Activated CD4-positive, alpha-beta T cell treated with anti-CD3 and anti-CD28 coated beads, Interleukin-2, amount 50 U/mL, for 24 hours (primary cell): Measurements from ENCODE around the gene FSTL4.

Experiments used
- DNase-seq, 2 donors: peaks; one replicate each; pipeline ENCODE4 v3.0.0-alpha.2; 2020; ENCODE audit warnings: low read depth in 1 of 2, low spot score in 1 of 2

Gene FSTL4

DNA sequence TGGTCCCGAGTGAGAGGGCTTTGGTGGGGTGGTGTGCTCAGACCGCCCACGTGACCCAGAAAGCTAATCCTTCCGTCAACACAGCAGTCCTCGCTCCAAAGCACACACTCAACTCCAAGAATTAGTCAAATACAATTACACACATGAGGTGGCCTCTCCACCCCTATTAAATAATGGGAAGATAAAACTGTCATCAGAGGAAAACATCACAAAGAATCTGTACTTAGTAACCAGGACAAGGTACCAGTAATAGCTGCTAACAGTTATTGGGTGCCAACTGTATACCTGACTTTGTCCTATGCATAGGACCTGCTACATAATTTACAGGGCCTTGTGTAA, 337.8 kb downstream of the FSTL4 start:
- no peak for DNase-seq

DNA sequence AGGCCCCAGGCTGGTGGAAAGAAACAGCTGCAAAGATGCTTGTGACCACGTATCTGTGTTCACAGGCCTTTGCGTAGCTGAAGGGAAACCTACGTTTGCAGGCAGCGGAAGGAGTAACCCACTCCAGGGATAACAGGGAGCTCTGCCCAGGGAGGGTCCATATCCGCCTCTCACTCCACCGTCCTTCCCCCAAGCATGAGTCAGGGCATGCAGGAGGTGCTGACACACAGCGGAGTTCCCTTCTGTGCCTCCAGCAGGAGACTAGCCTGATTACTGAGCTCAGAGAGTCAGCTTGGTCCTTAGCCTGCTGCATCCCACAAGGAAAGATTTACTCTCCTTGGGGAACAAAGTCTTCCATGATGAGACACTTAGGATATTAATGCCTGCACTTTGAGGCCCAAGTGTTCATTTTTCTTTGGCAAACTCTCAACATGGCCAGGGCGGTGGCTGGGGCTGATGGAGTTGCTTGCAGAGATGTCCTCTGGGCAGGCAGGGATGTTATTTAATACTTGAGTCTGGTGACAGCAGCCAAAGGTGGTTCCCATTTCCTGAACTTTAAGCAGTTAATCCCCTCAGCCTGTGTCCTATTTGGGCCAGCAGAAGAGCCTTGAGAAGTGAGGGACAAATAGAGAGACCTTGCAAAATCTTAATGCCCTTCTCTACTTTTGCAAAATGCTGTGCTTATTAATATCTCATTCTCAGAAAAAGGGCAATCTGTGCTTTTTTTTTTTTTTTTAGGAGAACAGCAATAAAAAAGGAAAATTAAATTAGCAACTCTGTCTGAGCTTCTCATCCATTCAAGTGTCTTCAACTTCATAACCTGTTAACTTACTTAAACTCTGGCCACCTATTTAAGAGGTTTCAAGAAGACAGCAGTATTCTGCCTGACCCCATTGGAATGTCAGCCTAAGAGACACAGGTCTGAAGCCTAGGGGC, 338.4 kb downstream of the FSTL4 start:
- DNase-seq = no peak

DNA sequence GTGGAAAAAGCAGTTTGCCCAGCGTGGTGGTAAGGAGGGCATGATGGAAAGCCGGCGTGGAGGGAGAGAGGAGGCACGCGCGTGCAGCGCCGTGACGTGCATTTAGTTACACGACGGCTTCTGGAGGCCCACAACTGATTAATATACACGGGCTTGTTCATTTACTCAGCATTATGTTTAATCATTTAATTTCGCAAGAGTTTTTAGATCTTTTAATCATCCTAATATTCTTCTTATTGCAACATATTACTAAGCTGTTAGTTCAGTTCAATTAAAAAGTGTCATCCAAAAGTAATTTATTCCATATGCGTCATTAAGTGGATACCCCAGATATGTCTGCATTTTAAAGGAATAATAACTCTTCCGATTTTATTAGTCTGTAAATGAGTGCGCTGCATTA, 340.0 kb downstream of the FSTL4 start:
- no peak for DNase-seq

DNA sequence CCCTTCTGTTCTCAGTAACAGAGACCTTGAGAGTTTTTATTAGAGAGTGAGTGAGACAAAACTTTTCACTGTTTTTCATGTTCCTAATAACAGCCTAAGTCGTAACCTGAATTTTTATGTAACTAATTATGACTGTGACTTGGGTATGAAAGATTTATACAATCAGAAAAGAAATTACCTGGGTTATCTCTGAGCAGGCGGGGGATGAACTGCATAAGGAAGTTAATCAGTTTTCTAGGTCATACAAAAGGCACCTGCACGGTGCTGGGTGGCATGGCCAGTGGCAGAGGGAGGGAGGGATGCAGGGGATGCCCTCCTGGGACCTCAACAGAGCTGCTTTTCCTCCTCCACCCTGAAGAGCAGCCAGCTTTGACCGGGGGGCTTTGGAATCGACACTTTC, 340.7 kb downstream of the FSTL4 start:
- no peak for DNase-seq

DNA sequence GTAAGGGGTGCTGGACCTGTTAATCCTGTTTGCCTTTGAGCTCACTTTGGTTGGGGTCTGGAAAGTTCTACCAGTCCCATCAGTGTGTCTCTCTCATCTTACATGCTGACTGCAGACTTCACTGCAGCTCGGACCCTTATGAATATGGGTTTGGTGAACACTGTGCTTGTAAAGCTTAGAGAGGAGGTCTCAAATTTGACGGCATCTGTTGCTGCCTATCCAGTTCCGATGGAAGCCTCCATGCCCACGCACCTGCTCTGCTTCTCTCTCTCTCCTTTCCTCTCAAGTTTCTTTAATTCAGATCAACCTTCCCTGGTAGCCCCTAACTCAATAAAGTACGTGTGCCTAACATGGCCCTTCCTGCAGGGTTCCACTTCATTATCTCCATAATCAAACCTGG, 342.6 kb downstream of the FSTL4 start:
- DNase-seq = no peak

DNA sequence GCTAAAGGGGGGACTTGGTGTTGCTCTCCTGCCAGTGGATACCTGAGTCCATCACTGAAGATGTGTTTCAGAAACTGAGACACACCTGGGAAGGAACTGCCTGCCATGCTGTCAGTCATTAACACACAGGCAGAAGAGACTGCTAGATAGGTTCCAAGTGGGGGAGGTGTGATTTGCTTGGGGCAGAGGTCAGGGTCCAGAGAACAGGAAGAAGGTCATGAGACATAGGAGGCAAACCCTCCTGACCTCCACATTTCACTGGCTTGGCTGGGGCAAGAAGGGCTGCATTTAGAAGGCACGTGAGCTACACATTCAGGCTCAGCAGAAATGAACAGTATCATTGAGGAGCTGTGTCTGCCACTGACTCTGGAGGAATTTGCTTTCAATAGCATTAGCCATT, 344.7 kb downstream of the FSTL4 start:
- DNase-seq = no peak

DNA sequence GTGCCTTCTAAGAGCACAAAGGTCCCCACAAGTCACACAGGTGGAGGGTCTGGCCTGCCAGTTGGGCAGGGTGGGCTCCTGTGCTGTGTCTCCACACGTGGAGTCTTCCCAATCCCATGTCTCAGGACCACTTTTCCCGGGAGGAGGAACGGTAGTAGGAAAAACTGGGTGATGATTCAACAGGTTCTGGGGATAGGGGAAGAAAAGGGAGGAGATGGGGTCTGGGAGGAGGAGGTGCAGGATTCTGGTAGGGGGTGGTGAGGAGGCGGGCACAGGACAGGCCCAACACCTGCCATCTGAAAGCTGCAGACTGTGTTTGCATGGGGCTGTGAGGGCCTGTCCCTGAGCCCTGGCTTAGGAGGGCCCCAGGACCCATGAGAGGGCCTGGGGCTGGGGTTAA, 345.4 kb downstream of the FSTL4 start:
- no peak for DNase-seq

DNA sequence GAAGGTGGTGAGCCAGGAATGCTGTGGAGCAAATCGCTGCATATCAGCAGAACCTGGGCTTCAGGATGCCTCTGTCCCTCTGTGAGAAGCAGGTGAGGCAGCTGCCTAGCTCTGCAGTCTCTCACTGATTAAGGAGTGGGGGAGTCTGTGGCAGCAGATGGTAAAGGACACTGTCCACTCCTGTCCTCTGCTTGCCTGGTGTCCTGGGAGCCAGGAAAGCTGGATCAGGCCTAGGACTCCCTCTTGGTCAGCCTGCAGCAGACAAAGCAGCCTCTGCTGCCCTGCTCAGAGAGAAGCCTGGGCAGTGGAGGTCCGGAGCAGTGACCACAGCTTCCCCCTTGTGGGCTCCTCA, 345.8 kb downstream of the FSTL4 start:
- no peak for DNase-seq

DNA sequence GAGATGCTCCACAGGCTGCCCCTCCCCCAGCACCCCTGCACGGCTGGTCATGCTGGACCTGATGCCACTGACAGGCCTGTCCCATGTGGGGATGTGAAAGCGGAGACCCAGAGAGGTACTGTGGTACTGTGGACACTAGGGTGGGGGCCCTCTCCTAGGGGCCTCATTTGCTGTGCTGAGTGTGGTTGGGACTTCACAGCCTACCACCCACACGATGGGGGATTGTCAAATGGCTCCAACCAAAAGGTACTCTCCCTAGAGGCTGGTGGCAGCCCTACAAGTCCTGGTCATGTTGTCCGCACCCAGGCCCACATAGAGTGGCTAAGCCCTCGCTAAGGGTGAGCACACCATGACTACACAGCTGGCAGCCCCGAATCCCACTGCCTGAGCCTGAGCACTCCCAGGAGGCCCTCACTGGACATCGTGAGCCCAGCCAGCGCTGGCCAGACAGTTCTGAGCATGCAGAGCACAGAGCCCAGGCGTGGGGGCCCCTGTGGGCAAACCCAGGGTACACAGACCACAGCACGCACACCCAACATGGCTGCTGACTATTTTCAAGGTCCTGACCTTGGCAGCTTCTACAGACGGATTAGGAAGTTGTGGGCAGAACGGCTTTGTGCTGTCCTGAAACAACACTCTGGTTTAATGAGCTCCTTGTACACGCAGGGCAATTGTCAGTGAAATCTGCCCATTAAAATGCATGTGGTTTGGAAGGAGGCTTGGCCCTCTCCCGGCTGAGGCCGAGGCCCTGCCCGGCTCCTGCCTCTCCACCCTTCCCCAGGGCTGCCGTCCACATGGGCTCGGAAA, 346.4 kb downstream of the FSTL4 start:
- DNase-seq = no peak

DNA sequence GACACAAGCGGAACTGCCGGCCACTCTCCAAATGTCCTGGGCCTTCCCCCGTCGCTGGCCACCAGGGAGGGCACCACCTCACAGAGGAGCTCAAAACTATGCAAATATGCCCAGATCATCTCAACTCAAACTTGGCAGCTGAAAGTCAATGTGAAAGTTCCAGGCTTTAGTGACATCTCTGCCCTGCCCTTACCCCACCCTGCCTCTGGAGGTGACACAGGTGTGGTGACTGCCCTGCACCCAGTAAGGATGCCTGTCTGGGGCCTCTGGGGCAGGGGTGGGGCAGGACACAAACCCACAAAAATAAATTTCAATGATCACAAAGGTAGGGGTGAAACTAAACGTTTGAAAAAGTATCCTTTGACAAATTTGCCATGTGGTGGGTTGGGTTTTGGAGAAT, 347.1 kb downstream of the FSTL4 start:
- DNase-seq = no peak

DNA sequence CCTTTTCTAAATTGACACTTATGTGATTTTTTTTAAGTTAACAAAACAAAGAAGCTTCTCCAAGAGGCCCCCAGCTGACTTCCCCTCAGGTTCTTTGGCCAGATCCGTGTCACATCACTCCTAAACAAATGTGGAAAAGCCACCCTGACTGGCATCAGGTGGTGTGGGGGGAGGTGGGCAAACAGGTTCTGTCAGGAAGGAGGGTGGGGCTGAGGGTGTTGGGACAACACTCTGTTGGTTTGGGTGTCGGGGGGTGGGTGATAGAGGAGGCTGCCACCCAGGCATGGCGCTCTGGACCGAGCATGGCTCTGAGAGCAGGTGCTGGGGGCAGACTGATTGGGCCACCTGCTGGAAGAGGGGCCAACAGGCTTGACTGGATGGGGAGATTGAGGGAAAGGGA, 349.7 kb downstream of the FSTL4 start:
- DNase-seq = no peak

DNA sequence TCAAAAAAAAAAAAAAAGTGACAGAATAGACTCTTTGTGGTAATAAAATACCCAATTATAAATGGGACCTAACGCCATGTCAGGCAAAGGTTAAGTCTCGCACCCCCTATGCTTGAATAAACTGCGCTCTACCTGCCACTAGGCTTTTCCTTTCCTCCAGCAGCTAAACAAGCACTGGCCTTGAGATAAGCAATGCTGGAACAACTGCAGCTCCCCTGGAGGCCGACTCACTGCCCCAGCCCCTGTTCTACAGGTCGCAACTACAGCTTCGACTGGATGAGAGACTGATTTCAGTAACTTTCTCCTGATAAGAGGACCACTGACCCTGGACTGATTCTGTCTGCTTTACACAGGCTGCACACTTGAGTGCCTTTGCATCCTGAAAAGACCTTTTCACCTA, 350.3 kb downstream of the FSTL4 start:
- DNase-seq = no peak

DNA sequence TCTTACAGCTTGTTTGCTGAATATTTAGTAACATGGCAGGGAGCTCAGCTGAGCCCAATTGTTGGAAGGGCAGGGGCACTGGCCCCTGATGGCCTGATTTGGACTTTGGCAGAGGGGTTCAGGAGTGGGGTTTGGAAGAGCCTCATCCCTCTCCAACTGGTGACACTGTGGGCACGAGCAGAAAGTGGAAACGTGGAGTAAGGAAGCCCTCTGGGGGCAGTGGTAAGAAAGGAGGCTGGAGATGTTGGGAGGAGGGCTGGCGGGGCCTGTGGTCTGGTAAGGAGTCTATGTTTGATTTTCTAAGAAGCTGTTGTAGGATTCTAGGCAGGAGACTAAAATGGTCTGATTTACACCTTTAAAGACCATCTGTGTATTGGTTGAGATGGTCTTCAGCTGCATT, 351.6 kb downstream of the FSTL4 start:
- DNase-seq = no peak

DNA sequence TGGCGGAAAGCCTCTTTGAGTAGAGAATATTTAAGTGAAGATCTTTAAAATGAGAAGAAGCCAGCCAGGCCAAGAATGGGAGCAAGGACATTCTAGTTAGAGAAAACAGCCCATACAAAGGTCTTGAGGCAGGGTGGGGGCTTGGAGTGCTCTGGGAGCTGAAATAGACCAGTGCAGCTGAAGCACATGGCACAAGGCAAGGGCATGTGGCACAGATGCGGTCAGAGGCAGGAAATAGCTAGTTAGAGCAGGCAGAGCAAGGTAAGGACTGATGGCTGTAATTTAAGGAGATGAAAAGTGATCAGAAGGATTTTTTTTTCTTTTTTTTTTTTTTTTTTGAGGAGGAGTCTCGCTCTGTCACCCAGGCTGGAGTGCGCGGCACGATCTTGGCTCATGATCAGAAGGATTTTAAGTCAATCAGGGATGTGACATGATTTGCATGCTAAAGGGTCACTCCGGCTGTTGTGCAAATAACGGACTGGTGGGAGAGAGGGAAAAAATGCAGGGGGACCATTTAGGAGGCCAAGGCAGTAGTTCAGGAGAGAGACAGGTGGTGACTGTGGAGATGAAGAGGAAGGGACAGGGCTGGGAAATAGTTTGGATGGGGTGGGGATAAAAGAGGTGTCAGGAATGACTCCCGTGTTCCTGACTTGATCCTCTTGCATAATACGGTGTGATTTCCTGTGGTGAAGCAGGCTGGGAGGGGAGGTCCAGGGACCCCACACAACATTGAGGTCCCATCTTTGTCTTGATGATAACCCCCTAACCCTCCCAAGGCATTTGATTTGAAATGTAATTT, 352.9 kb downstream of the FSTL4 start:
- no peak for DNase-seq

DNA sequence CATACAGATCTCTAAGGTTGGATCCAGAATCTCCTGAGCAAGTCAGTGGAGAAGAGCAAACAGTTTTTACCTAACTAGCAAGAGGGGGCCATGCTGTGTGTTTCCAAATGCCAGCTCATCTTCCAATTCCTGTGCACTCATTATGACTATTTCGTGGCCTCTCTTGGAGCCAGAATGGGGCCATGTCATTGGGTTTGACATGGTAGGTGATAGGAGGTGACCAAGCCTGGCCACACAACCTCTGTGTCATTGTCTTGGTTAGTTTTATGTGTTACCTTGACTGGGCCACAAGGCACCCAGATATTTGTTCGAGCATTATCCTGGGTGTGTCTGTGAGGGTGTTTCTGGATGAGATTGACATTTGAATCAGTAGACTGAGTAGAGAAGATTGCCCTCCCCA, 354.4 kb downstream of the FSTL4 start:
- DNase-seq = no peak

DNA sequence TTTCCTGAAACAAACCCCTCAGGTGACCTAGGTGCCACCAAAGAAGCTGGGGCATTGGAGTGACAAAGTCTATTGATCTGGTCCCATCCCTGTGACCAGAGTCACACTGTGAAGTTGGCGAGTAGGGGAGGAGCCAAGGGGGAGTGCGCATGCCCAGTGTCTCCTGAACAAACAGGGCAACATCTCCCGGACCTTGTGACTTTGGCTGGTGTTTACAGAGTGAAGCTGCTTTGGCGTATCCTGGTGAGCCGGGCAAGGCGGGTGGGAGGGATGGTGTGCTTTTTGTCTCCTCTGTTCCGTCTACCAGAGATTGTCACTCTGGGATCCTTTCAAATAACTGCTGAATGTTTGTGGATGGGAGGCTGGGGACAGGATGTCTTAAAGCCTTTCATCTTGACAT, 356.1 kb downstream of the FSTL4 start:
- no peak for DNase-seq

DNA sequence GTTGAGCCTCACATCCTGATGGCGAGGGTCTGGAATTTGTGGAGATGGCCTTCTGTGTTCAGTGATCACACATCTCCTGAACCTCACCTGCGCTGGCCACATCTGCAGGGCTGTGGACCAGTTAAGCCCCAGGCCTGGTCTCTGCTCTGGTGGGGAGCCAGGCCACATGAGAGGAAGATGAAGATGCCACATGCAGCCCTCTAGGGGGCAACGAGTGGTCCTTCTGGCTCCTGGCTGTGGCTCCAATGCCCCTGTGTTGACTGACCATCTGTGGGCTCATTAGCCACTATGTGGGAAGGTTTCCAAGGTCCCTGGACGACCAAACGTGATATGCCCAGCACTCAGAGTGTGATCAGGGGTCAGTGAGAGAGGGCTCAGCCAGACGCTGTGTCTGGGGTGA, 357.5 kb downstream of the FSTL4 start:
- no peak for DNase-seq

DNA sequence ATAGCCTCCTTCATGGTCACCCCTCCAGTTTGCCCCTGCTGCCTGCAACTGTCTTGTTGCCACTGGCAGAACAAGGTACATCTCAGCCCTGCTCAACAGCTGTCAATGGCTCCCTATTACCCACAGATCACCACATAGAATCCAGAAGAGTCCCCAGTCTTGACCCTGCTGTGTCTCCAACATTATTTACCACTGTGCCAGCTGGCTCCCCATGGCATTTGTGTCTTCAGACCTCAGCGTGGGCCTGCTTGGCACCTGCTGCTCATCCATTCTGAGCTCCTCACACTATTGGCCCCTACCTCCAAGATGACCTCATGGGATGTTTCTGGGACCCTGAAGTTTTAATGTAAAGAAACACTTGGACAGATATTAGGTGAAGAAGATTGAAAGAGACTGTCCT, 358.7 kb downstream of the FSTL4 start:
- DNase-seq = no peak

DNA sequence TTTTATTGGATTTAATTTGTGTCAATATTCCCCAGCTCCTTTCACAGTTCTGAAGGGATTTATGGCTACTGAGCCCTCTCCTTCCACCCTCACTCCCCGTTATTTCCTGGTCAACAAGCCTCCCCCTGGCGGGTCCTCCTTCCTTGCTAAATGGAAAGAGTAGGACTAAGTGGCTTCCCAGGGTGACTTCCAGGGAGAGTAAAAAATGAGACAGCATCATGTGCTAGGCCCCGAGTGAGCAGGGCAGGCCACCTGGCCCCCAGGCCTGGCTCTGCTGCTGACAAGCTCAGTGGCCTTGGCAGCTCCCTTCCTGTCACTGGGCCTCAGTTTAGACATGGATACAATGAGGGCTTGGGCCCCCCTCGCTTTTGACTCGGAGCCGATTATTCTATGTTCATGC, 359.3 kb downstream of the FSTL4 start:
- DNase-seq = no peak

DNA sequence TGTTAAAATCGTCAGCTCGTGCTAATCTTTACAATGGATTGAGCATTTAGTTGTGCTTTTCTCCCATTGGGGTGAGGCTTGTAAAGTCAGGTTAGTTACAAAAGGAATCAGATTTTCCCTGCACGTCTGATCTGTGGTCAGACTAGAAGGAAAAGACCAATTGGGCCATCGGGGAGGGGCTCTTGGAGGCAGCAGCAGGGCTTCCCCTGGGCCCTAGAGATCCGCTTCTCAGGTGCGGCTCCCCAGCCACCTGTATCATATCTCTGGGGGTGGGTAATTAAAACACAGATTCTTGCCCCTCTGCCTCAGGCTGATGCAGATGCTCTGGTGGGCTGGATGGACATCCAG, 360.2 kb downstream of the FSTL4 start:
- DNase-seq = no peak

DNA sequence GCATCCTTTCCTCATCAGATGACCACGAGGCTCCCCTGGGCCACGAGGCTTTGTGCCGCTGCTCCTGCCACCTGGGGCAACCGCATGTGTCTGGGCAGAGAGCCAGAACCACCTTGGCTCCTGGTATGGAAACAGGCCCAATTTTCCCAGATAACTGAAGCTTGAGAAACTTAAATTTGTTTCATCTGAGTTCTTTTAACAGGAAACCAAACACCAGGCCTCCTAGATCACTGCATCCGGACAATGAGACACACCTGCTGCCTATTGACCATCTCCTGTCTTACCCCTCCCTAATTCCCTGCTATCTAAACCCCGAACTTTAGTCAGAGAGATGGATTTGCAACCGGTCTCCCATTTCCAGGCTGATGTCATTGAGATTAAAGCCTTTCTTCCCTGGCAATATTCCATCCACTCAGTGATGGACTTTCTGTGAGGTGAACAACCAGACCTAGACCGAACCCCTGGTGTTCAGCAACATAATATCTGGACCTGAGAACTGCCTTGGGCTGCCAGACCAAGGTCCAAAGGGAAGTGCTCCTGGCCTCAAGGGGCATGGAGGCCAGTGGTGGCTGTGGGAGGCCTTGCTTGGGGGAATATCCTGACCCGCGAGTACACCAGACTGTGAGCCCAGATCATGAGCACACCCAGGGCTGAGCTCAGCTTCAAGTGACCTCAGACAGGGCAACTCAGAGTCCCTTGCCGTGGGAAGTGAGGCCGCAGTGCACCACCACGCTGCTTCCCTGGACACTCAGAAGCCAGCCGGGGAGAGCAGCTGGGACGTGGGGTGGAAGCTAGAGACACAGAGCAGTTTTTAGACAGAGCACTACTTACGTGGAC, 360.8 kb downstream of the FSTL4 start:
- no peak for DNase-seq
